Measurements from ENCODE around the gene SAMHD1. TPM values are rescaled to one million over a fixed set of nuclear protein-coding genes. Genes with fewer than 3 reads are reported as not detected.

SAMHD1 gene
- total and polyA plus RNA-seq, 2 of the 13 experiments (the other 11 are each of a cell fraction or from before 2014, with no cell fraction given), result 16.9 to 43.5 TPM

DNA sequence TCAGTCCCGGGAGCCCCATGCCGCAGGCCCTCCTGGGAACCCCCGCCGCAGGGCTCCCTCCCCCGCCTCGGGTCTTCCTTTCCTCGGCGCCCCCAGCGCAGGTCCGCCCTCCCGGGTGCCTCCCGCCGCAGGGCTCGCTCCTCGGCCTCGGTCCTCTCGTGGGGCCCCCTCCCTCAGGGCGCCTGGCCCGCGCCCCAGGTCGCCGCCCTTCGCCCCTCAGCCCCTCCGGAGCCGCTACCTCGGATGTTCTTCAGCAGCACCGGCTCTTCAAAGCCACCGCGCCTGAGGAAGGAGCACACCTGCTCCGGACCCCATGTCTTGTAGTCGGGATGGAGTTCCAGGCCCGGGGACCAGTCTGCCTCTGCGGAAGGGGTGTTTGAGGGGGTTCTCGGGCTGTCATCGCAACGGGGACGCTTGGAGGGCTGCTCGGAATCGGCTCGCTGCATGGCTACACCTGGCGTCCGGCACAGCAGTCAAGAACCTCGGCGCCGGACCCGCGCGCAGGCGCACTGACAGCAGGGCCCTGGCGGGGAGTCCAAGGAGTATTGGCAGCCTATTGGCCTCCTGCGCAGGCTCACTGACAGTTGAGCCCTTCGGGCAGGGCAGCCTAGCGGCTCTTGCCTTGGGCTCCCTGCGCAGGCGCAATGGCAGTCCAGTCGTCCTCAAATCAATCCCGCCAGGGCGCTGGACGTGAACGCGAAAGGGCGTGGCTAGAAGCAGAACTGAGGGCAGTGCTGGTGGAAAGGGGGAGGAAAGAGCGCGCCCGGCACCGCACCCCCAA is at the start of gene SAMHD1 (continued):
- TF ChIP-seq HNF4G (IDR thresholded peaks at IDR 0.05; ENCODE audit: borderline replicate concordance, low read depth, low read length) (0 out of 2 replicates have a peak, but pooled peaks have one; percentile 6), HNF4G (CRISPR knock-in tag; IDR thresholded peaks at IDR 0.05; ENCODE audit: borderline replicate concordance, low read depth) (no peak; the same call in 1 of the 2 replicates), CENPX (CRISPR knock-in tag; IDR thresholded peaks at IDR 0.05) (no peak), PHF20 (CRISPR knock-in tag; IDR thresholded peaks at IDR 0.05) (peak; percentile 60; the same call in 1 of the 2 replicates), IRF2 (CRISPR knock-in tag; IDR thresholded peaks at IDR 0.05) (no peak; the same call in 1 of the 2 replicates), ZMYM3 (CRISPR knock-in tag; IDR thresholded peaks at IDR 0.05) (peak; percentile 68), ZEB1 (IDR thresholded peaks at IDR 0.05; ENCODE audit: insufficient replicate concordance, low read depth) (no peak), ARID2 (CRISPR knock-in tag; IDR thresholded peaks at IDR 0.05; ENCODE audit: borderline replicate concordance) (peak; percentile 92), HMG20A (CRISPR knock-in tag; IDR thresholded peaks at IDR 0.05; ENCODE audit: borderline replicate concordance) (no peak; the same call in 1 of the 2 replicates), ZSCAN25 (CRISPR knock-in tag; IDR thresholded peaks at IDR 0.05) (no peak)
- TF ChIP-seq, protein P1, sequence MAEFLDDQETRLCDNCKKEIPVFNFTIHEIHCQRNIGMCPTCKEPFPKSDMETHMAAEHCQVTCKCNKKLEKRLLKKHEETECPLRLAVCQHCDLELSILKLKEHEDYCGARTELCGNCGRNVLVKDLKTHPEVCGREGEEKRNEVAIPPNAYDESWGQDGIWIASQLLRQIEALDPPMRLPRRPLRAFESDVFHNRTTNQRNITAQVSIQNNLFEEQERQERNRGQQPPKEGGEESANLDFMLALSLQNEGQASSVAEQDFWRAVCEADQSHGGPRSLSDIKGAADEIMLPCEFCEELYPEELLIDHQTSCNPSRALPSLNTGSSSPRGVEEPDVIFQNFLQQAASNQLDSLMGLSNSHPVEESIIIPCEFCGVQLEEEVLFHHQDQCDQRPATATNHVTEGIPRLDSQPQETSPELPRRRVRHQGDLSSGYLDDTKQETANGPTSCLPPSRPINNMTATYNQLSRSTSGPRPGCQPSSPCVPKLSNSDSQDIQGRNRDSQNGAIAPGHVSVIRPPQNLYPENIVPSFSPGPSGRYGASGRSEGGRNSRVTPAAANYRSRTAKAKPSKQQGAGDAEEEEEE (CRISPR knock-in tag; IDR thresholded peaks at IDR 0.05; ENCODE audit: borderline replicate concordance), result 0 out of 2 replicates have a peak, but pooled peaks have one; percentile 66
- TF ChIP-seq, protein P2, sequence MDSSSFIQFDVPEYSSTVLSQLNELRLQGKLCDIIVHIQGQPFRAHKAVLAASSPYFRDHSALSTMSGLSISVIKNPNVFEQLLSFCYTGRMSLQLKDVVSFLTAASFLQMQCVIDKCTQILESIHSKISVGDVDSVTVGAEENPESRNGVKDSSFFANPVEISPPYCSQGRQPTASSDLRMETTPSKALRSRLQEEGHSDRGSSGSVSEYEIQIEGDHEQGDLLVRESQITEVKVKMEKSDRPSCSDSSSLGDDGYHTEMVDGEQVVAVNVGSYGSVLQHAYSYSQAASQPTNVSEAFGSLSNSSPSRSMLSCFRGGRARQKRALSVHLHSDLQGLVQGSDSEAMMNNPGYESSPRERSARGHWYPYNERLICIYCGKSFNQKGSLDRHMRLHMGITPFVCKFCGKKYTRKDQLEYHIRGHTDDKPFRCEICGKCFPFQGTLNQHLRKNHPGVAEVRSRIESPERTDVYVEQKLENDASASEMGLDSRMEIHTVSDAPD (CRISPR knock-in tag; IDR thresholded peaks at IDR 0.05), result peak; percentile 66; the same call in 1 of the 2 replicates
- TF ChIP-seq, protein P3, sequence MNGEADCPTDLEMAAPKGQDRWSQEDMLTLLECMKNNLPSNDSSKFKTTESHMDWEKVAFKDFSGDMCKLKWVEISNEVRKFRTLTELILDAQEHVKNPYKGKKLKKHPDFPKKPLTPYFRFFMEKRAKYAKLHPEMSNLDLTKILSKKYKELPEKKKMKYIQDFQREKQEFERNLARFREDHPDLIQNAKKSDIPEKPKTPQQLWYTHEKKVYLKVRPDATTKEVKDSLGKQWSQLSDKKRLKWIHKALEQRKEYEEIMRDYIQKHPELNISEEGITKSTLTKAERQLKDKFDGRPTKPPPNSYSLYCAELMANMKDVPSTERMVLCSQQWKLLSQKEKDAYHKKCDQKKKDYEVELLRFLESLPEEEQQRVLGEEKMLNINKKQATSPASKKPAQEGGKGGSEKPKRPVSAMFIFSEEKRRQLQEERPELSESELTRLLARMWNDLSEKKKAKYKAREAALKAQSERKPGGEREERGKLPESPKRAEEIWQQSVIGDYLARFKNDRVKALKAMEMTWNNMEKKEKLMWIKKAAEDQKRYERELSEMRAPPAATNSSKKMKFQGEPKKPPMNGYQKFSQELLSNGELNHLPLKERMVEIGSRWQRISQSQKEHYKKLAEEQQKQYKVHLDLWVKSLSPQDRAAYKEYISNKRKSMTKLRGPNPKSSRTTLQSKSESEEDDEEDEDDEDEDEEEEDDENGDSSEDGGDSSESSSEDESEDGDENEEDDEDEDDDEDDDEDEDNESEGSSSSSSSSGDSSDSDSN (CRISPR knock-in tag; IDR thresholded peaks at IDR 0.05), result peak; percentile 98
- TF ChIP-seq, protein P4, sequence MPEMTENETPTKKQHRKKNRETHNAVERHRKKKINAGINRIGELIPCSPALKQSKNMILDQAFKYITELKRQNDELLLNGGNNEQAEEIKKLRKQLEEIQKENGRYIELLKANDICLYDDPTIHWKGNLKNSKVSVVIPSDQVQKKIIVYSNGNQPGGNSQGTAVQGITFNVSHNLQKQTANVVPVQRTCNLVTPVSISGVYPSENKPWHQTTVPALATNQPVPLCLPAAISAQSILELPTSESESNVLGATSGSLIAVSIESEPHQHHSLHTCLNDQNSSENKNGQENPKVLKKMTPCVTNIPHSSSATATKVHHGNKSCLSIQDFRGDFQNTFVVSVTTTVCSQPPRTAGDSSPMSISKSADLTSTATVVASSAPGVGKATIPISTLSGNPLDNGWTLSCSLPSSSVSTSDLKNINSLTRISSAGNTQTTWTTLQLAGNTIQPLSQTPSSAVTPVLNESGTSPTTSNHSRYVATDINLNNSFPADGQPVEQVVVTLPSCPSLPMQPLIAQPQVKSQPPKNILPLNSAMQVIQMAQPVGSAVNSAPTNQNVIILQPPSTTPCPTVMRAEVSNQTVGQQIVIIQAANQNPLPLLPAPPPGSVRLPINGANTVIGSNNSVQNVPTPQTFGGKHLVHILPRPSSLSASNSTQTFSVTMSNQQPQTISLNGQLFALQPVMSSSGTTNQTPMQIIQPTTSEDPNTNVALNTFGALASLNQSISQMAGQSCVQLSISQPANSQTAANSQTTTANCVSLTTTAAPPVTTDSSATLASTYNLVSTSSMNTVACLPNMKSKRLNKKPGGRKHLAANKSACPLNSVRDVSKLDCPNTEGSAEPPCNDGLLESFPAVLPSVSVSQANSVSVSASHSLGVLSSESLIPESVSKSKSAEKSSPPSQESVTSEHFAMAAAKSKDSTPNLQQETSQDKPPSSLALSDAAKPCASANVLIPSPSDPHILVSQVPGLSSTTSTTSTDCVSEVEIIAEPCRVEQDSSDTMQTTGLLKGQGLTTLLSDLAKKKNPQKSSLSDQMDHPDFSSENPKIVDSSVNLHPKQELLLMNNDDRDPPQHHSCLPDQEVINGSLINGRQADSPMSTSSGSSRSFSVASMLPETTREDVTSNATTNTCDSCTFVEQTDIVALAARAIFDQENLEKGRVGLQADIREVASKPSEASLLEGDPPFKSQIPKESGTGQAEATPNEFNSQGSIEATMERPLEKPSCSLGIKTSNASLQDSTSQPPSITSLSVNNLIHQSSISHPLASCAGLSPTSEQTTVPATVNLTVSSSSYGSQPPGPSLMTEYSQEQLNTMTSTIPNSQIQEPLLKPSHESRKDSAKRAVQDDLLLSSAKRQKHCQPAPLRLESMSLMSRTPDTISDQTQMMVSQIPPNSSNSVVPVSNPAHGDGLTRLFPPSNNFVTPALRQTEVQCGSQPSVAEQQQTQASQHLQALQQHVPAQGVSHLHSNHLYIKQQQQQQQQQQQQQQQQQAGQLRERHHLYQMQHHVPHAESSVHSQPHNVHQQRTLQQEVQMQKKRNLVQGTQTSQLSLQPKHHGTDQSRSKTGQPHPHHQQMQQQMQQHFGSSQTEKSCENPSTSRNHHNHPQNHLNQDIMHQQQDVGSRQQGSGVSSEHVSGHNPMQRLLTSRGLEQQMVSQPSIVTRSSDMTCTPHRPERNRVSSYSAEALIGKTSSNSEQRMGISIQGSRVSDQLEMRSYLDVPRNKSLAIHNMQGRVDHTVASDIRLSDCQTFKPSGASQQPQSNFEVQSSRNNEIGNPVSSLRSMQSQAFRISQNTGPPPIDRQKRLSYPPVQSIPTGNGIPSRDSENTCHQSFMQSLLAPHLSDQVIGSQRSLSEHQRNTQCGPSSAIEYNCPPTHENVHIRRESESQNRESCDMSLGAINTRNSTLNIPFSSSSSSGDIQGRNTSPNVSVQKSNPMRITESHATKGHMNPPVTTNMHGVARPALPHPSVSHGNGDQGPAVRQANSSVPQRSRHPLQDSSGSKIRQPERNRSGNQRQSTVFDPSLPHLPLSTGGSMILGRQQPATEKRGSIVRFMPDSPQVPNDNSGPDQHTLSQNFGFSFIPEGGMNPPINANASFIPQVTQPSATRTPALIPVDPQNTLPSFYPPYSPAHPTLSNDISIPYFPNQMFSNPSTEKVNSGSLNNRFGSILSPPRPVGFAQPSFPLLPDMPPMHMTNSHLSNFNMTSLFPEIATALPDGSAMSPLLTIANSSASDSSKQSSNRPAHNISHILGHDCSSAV (CRISPR knock-in tag; IDR thresholded peaks at IDR 0.05; ENCODE audit: borderline replicate concordance), result peak; percentile 81; the same call in 1 of the 2 replicates
